ENCODE measurements around the gene CCNL2.

CCNL2 gene

GRCh38 chr1:1361982-1362423 lies 37.1 kb downstream of the CCNL2 start:
- Mint-ChIP-seq H3K27me3 (peaks cover 40% of the 10 kb centered on the region), H3K36me3 (no peaks in the 10 kb centered on the region), H3K4me1 (peaks cover 30% of the 10 kb centered on the region), H3K9me3 (no peaks in the 10 kb centered on the region), H3K4me3 (no peak overlapping the region), H3K27ac (no peak overlapping the region)
- no peak for ATAC-seq

DNA sequence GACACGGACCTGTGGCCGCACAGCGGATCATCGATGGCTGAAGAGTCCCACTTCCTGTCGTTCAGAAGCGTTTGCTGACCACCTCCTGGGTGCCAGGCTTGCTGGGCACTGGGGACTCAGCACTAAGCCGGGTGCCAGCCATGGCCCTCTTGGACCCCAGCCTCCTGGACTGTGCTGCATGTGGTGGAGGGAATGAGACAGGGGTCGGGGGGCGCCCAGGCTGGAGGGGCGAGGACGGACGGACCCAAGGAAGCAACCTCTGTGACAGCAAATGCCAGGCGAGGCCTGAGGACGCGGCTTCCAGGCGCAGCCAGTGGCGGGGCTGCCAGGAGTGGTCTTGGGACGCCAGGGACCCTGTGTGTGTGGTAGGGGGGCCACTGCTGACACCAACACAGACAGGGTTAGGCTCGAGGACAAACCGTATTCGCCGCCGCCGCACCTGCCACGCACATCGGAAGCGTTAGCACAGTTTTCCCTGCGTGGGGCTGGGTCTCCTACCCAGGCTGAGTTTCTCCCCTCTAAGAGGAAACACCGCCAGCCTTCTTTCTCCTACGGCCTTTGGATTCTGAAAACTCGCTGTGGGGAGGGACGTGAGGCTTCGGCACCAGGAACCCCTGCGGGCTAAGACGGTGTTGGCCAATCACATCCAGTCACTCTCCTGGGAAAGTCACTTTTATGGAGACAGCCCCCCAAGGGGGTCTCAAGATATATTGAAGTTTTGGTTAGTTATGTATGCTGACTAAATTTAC lies 37.7 kb downstream of the CCNL2 start:
- Mint-ChIP-seq H3K9me3 (no peaks in the 10 kb centered on the region), H3K4me1 (peaks cover 31% of the 10 kb centered on the region), H3K27me3 (peaks cover 43% of the 10 kb centered on the region), H3K36me3 (no peaks in the 10 kb centered on the region), H3K27ac (no peak overlapping the region), H3K4me3 (no peak overlapping the region)
- no peak for ATAC-seq

GRCh38 chr1:1360506-1361169 lies 38.5 kb downstream of the CCNL2 start:
- Mint-ChIP-seq H3K27me3 (peaks cover 43% of the 10 kb centered on the region), H3K9me3 (no peaks in the 10 kb centered on the region), H3K4me3 (no peak overlapping the region), H3K4me1 (peaks cover 31% of the 10 kb centered on the region), H3K27ac (no peak overlapping the region), H3K36me3 (no peaks in the 10 kb centered on the region)
- no peak for ATAC-seq

- ATAC-seq = no peak
- no peak overlapping the region for H3K27ac Mint-ChIP-seq
- H3K27me3 Mint-ChIP-seq = peaks cover 46% of the 10 kb centered on the region
- H3K4me1 Mint-ChIP-seq = peaks cover 32% of the 10 kb centered on the region
- no peaks in the 10 kb centered on the region for H3K9me3 Mint-ChIP-seq
- H3K36me3 Mint-ChIP-seq = no peaks in the 10 kb centered on the region
- H3K4me3 Mint-ChIP-seq = no peak overlapping the region
These were observed 39.3 kb downstream of the CCNL2 start for GRCh38 chr1:1359664-1360468.

DNA sequence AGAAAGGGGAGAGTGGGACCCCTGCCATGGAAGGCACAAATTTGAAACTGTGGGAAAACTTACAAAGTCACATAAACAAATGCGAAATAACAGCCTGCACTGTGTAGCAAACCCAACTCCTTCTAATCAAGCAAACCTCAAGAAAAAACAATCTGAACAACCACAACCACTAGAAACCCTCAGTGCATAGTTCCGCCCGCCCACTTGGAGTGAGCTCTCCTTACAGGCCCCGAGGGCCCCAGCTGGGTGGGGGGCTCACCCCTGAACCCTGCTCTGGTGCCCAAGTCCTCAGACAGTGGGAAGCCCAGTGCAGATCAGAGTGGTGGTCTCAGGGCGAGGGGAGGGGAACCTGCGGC lies 39.8 kb downstream of the CCNL2 start:
- ATAC-seq = peak; percentile 1
- H3K4me1 Mint-ChIP-seq = peaks cover 38% of the 10 kb centered on the region
- no peaks in the 10 kb centered on the region for H3K9me3 Mint-ChIP-seq
- H3K4me3 Mint-ChIP-seq = no peak overlapping the region
- H3K27me3 Mint-ChIP-seq = peaks cover 52% of the 10 kb centered on the region
- H3K27ac Mint-ChIP-seq = no peak overlapping the region
- no peaks in the 10 kb centered on the region for H3K36me3 Mint-ChIP-seq

GRCh38 chr1:1358433-1359271 lies 40.5 kb downstream of the CCNL2 start, which contains the start of gene MXRA8:
MXRA8 (minus strand) TSS chr1:1358555; CDS start chr1:1358504, 51 bp downstream.
- H3K27ac Mint-ChIP-seq = no peak within 1 kb of the TSS
- H3K27me3 Mint-ChIP-seq = peaks cover 58% of the 10 kb centered on the region
- H3K36me3 Mint-ChIP-seq = no peaks in the 10 kb centered on the region
- peaks cover 44% of the 10 kb centered on the region for H3K4me1 Mint-ChIP-seq
- no peak for ATAC-seq
- H3K9me3 Mint-ChIP-seq = no peaks in the 10 kb centered on the region
- no peak within 1 kb of the TSS for H3K4me3 Mint-ChIP-seq

DNA sequence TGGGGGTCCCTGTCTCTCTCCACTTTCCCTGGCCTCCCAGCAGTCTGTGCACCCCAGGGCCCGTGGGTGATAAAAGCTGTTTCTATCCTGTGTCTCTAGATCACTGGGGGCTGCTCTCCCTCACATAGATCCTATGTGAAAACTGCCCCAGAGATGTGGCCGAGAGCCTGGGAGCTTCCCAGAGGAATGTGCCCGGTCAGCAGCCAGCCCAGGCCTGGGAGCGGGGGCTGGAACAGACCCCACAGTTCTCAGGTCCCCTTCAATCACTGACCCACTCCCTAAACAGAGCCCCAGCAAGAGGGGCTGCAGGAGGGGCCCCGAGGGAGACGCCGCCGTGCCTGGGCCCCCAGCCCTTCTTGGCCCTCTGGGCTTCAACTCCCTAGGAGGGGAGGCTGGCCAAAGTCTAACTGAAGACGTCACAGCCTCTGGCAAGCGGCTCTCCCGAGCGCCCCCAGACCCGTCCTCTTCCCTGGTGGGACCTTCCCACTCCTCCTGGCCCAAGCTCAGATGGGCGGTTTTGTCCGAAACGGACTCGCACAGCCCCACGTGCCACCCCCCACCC lies 41.2 kb downstream of the CCNL2 start:
- H3K4me3 Mint-ChIP-seq = no peak overlapping the region
- no peak overlapping the region for H3K27ac Mint-ChIP-seq
- no peaks in the 10 kb centered on the region for H3K9me3 Mint-ChIP-seq
- H3K36me3 Mint-ChIP-seq = no peaks in the 10 kb centered on the region
- peaks cover 65% of the 10 kb centered on the region for H3K27me3 Mint-ChIP-seq
- no peak for ATAC-seq
- H3K4me1 Mint-ChIP-seq = peaks cover 51% of the 10 kb centered on the region

GRCh38 chr1:1356796-1357401 lies 42.2 kb downstream of the CCNL2 start:
- Mint-ChIP-seq H3K4me1 (peaks cover 62% of the 10 kb centered on the region), H3K9me3 (no peaks in the 10 kb centered on the region), H3K27ac (no peak overlapping the region), H3K36me3 (no peaks in the 10 kb centered on the region), H3K4me3 (no peak overlapping the region), H3K27me3 (peaks cover 76% of the 10 kb centered on the region)
- no peak for ATAC-seq

DNA sequence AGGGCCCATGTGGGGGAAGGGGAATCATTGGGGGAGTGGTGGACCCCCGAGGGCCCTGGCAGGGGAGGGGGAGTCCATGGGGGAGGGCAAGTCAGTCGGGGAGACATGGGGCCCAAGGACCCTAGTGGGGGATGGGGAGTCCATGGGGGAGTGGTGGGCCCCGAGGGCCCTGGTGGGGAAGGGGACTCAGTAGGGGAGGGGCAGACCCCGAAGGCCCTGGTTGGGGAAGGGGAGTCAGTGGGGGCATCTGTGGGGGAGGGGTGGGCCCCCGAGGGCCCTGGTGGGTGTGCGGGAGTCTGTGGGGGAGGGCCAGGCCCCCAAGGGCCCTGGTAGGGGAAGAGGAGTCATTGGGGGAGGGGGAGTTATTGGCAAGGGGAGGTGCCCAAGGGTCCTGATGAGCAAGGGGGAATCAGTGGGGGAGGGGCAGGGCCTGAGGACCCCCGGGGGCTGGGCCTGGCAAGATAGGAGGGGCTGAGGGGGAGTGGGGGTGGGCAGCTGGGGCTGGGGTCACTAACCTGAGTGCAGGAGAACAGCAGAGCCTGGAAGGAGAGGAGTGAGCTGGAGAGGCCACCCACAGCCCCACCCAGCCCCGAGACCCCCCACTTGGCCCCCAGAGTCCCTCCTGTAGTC lies 42.9 kb downstream of the CCNL2 start:
- Mint-ChIP-seq H3K27me3 (peaks cover 76% of the 10 kb centered on the region), H3K4me3 (no peak overlapping the region), H3K27ac (no peak overlapping the region), H3K9me3 (no peaks in the 10 kb centered on the region), H3K36me3 (no peaks in the 10 kb centered on the region), H3K4me1 (peaks cover 62% of the 10 kb centered on the region)
- ATAC-seq = peak; percentile 20

- H3K4me1 Mint-ChIP-seq = peaks cover 62% of the 10 kb centered on the region
- no peak overlapping the region for H3K4me3 Mint-ChIP-seq
- no peak overlapping the region for H3K27ac Mint-ChIP-seq
- H3K27me3 Mint-ChIP-seq = peaks cover 67% of the 10 kb centered on the region
- H3K36me3 Mint-ChIP-seq = no peaks in the 10 kb centered on the region
- H3K9me3 Mint-ChIP-seq = no peaks in the 10 kb centered on the region
- peak; percentile 4 for ATAC-seq
These were observed 43.7 kb downstream of the CCNL2 start for GRCh38 chr1:1355416-1355815.

DNA sequence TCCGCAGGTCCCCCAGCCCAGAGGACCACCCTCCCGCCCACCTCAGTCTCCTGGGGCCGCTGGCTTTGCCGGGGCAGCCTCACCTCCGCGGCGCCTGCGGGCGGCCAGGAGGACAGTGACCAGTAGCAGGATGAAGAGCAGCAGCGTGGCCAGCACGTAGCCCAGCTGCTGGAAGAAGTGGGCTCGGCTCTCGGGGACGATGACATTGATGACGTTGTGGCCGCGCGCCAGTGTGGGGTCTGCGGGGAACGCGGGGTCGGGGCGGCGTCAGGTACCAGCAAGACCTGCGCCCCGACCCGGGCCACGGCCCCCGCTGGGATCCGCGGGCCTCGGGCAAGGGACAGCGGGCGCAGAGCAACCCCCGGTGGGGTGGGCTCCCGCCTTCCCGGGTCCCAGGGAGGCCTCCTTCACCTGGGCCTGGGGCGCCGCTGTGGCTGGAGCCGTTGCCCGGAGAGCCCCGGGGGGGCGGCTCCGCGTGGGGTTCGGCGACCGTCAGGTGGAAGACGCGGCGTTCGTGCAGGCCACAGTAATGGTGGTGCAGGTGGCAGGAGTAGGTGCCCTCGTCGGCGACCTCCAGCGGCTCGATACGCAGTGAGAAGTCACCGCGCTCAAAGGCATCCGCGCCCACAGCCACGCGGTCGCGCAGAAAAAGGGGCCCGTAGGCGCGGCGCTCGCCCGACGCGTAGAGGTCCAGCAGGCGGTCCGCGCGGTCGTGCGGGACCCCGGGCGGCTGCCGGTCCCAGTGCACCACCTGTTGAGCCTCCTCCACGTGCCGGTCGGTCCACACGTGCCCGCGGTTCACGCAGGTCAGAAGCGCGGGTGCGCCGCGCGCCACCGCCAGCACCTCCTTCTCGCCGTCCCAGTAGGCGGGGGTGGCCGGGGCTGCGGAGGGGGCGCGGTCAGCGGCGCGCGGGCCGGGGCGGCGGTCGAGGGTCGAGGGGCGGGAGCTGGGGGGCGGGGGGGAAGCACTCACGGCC lies 44.6 kb downstream of the CCNL2 start:
- Mint-ChIP-seq H3K27me3 (peaks cover 63% of the 10 kb centered on the region), H3K9me3 (no peaks in the 10 kb centered on the region), H3K36me3 (no peaks in the 10 kb centered on the region), H3K27ac (peak overlapping the region; percentile 32), H3K4me1 (peaks cover 57% of the 10 kb centered on the region), H3K4me3 (peak overlapping the region; percentile 43)
- no peak for ATAC-seq

- Mint-ChIP-seq H3K4me1 (peaks cover 47% of the 10 kb centered on the region), H3K9me3 (no peaks in the 10 kb centered on the region), H3K36me3 (no peaks in the 10 kb centered on the region), H3K27ac (peak overlapping the region; percentile 32), H3K4me3 (no peak overlapping the region), H3K27me3 (peaks cover 53% of the 10 kb centered on the region)
- no peak for ATAC-seq
These were observed 45.6 kb downstream of the CCNL2 start for GRCh38 chr1:1353389-1354151.
